Measurements from ENCODE around the gene GPRASP2. TPM values are rescaled to one million over a fixed set of nuclear protein-coding genes. Genes with fewer than 3 reads are reported as not detected.

The GPRASP2 gene
- total RNA-seq, 3 donors from 2014 or later: 8.0 to 16.2 (median 13.1) TPM

Other genes starting within 250 kb of the GPRASP2 start
- not detected for gene TCP11X2, start 240.6 kb upstream of the GPRASP2 start, total RNA-seq
- 1 to 10 TPM; 1.3 to 1.6 (median 1.4) TPM for gene TMSB15A, start 195.7 kb upstream of the GPRASP2 start, total RNA-seq
- 10 to 100 TPM; 13.9 to 21.5 (median 16.4) TPM for gene ARMCX5, start 112.9 kb upstream of the GPRASP2 start, total RNA-seq
- gene GPRASP1, start 61.0 kb upstream of the GPRASP2 start, total RNA-seq: 10 to 100 TPM in 2 of 3 donors, 1 to 10 TPM in 1; 7.5 to 16.1 (median 16.1) TPM
- 1 to 10 TPM; 1.8 to 4.3 (median 4.2) TPM for gene GPRASP3, start 8.3 kb downstream of the GPRASP2 start, total RNA-seq
- 1 to 10 TPM; 1.3 to 3.6 (median 2.0) TPM for gene RAB40AL, start 224.8 kb downstream of the GPRASP2 start, total RNA-seq